ENCODE data around the gene FOXJ3. TPM values are rescaled to one million over a fixed set of nuclear protein-coding genes. Genes with fewer than 3 reads are reported as not detected.

The FOXJ3 gene
- total RNA-seq, 1 experiment from 2014 or later, result 55.3 TPM

GRCh38 chr1:42334240-42335049, 590 bp downstream of the FOXJ3 start:
- H3K27ac ChIP-seq (ENCODE audit: low read length), result peak overlapping the region; percentile 91
- no peaks in the 10 kb centered on the region for H3K9me3 ChIP-seq (ENCODE audit: control insufficient read depth, insufficient read depth, low read depth, low read length)
- peak overlapping the region; percentile 85 to 98 for H3K4me3 ChIP-seq (ENCODE audit: low read depth in 2 of 2, low read length in 2 of 2)
- DNase-seq (ENCODE audit: low read depth, low spot score) (no peak), ATAC-seq (peak; percentile 86)
- ChIA-PET CTCF (interaction anchor here (0.6 to 0.8 kb wide), 2 partner anchors 17 to 159 kb away, joined by 4 to 14 read pairs; no protein-coding TSS in a partner anchor), POLR2A (interaction anchor here (0.6 kb wide), 1 partner anchor 121 kb away, joined by 5 read pairs; no protein-coding TSS in a partner anchor)
- H3K36me3 ChIP-seq (ENCODE audit: control insufficient read depth, insufficient read depth, low read length), result peaks cover 2% of the 10 kb centered on the region; the same call in 1 of the 2 replicates
- in situ Hi-C loops (cut with HindIII; ENCODE audit: low pct_unique_long_range_greater_than_20kb, low sequenced_read_pairs), result no loop called here
- BruUV-seq (replicated peaks), result no TSS peak
- H3K27me3 ChIP-seq (ENCODE audit: control insufficient read depth, insufficient read depth, low read length), result no peaks in the 10 kb centered on the region
- TF ChIP-seq, protein P1, sequence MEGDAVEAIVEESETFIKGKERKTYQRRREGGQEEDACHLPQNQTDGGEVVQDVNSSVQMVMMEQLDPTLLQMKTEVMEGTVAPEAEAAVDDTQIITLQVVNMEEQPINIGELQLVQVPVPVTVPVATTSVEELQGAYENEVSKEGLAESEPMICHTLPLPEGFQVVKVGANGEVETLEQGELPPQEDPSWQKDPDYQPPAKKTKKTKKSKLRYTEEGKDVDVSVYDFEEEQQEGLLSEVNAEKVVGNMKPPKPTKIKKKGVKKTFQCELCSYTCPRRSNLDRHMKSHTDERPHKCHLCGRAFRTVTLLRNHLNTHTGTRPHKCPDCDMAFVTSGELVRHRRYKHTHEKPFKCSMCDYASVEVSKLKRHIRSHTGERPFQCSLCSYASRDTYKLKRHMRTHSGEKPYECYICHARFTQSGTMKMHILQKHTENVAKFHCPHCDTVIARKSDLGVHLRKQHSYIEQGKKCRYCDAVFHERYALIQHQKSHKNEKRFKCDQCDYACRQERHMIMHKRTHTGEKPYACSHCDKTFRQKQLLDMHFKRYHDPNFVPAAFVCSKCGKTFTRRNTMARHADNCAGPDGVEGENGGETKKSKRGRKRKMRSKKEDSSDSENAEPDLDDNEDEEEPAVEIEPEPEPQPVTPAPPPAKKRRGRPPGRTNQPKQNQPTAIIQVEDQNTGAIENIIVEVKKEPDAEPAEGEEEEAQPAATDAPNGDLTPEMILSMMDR (IDR thresholded peaks at IDR 0.05), result 0 out of 2 replicates have a peak, but pooled peaks have one; percentile 11
- no peak for TF ChIP-seq REST (IDR thresholded peaks at IDR 0.05; ENCODE audit: insufficient read depth in 1 of 2, low read depth in 2 of 2, low read length in 1 of 2)
- TF ChIP-seq SIN3A (IDR thresholded peaks at IDR 0.05; ENCODE audit: borderline replicate concordance, insufficient read depth, low read depth, low read length), result 0 out of 2 replicates have a peak, but pooled peaks have one; percentile 81
- peaks cover 36% of the 10 kb centered on the region for H3K4me1 ChIP-seq (ENCODE audit: control insufficient read depth, insufficient read depth, low read length)
- intact Hi-C loops (cut with micrococcal nuclease; ENCODE audit: unreplicated experiment), result loop anchor here (5.0 kb wide), 2 partner anchors 128 to 157 kb away; partner anchors contain the start of gene CCDC30

- TF ChIP-seq POLR2AphosphoS5 (IDR thresholded peaks at IDR 0.05; ENCODE audit: low read depth, low read length) (no peak), TCF7L2 (IDR thresholded peaks at IDR 0.05; ENCODE audit: low read depth, low read length) (no peak), SIN3A (IDR thresholded peaks at IDR 0.05; ENCODE audit: borderline replicate concordance, insufficient read depth, low read depth, low read length) (no peak), REST (IDR thresholded peaks at IDR 0.05; ENCODE audit: insufficient read depth in 1 of 2, low read depth in 2 of 2, low read length in 1 of 2) (no peak)
- TF ChIP-seq, protein P1 (IDR thresholded peaks at IDR 0.05), result no peak
- in situ Hi-C loops (cut with HindIII; ENCODE audit: low pct_unique_long_range_greater_than_20kb, low sequenced_read_pairs), result no loop called here
- DNase-seq (ENCODE audit: low read depth, low spot score) (no peak), ATAC-seq (no peak)
- peak overlapping the region; percentile 85 to 98 for H3K4me3 ChIP-seq (ENCODE audit: low read depth in 2 of 2, low read length in 2 of 2)
- peak overlapping the region; percentile 91 for H3K27ac ChIP-seq (ENCODE audit: low read length)
- intact Hi-C loops (cut with micrococcal nuclease; ENCODE audit: unreplicated experiment), result no loop called here
- H3K9me3 ChIP-seq (ENCODE audit: control insufficient read depth, insufficient read depth, low read depth, low read length), result no peaks in the 10 kb centered on the region
- ChIA-PET POLR2A (interaction anchor here (0.6 kb wide), 1 partner anchor 121 kb away, joined by 5 read pairs; no protein-coding TSS in a partner anchor), CTCF (interaction anchor here (0.6 to 0.8 kb wide), 2 partner anchors 17 to 158 kb away, joined by 4 to 14 read pairs; no protein-coding TSS in a partner anchor)
- H3K36me3 ChIP-seq (ENCODE audit: control insufficient read depth, insufficient read depth, low read length), result peaks cover 2% of the 10 kb centered on the region; the same call in 1 of the 2 replicates
- TSS peak; percentile 64 for BruUV-seq (replicated peaks)
- no peaks in the 10 kb centered on the region for H3K27me3 ChIP-seq (ENCODE audit: control insufficient read depth, insufficient read depth, low read length)
- peaks cover 29% of the 10 kb centered on the region for H3K4me1 ChIP-seq (ENCODE audit: control insufficient read depth, insufficient read depth, low read length)
These were observed 1.3 kb downstream of the FOXJ3 start for GRCh38 chr1:42333662-42334239.
